Measurements from ENCODE around the gene TMEM87B. TPM values are rescaled to one million over a fixed set of nuclear protein-coding genes. Genes with fewer than 3 reads are reported as not detected.

TMEM87B gene
- total RNA-seq, 1 experiment from 2014 or later: 24.4 TPM

DNA sequence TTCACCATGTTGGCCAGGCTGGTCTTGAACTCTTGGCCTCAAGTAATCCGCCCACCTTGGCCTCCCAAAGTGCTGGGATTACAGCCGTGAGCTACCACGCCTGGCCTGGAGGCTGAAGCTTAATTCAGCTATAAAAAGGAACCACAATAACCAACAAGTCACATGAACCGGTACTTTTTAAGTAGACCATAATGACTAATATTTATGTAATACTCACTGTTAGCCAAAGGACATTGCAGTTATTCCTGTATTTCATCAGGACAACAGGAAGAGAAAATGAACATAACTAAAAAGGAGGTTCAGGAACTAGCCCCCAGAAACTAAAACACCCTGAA, 49.0 kb upstream of the TMEM87B start:
- ChIA-PET POLR2A (ENCODE audit: unreplicated experiment) (no interaction called here), CTCF (interaction anchor here (0.6 kb wide), 1 partner anchor 764 kb away, joined by 5 read pairs; no protein-coding TSS in a partner anchor)
- Histone ChIP-seq H2AFZ (no peak overlapping the region), H3K79me2 (ENCODE audit: low read depth) (no peaks in the 10 kb centered on the region), H3K4me3 (no peak overlapping the region), H3K27ac (peak overlapping the region; percentile 76), H3K27me3 (ENCODE audit: insufficient read depth, low read depth) (no peaks in the 10 kb centered on the region), H4K20me1 (ENCODE audit: insufficient read depth) (no peaks in the 10 kb centered on the region), H3K4me1 (replicated peaks; ENCODE audit: insufficient read depth) (peaks cover 33% of the 10 kb centered on the region), H3F3A (ENCODE audit: insufficient read depth, low read depth) (peaks cover 23% of the 10 kb centered on the region), H3K9me2 (ENCODE audit: insufficient read depth) (no peaks in the 10 kb centered on the region), H3K4me2 (peak overlapping the region; percentile 50), H3K36me3 (ENCODE audit: low read depth) (no peaks in the 10 kb centered on the region), H3K9me3 (ENCODE audit: insufficient read depth, low read depth) (no peaks in the 10 kb centered on the region)
- DNase-seq: peak in 1 of 2 experiments; percentile 78
- no TSS peak for BruUV-seq (replicated peaks)
- TF ChIP-seq, protein P1, sequence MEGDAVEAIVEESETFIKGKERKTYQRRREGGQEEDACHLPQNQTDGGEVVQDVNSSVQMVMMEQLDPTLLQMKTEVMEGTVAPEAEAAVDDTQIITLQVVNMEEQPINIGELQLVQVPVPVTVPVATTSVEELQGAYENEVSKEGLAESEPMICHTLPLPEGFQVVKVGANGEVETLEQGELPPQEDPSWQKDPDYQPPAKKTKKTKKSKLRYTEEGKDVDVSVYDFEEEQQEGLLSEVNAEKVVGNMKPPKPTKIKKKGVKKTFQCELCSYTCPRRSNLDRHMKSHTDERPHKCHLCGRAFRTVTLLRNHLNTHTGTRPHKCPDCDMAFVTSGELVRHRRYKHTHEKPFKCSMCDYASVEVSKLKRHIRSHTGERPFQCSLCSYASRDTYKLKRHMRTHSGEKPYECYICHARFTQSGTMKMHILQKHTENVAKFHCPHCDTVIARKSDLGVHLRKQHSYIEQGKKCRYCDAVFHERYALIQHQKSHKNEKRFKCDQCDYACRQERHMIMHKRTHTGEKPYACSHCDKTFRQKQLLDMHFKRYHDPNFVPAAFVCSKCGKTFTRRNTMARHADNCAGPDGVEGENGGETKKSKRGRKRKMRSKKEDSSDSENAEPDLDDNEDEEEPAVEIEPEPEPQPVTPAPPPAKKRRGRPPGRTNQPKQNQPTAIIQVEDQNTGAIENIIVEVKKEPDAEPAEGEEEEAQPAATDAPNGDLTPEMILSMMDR (conservative IDR thresholded peaks at IDR 0.05): no peak
- no peak for TF ChIP-seq EZH2 (IDR thresholded peaks at IDR 0.05; ENCODE audit: low read depth)
- intact Hi-C loops (cut with micrococcal nuclease; ENCODE audit: unreplicated experiment): no loop called here

DNA sequence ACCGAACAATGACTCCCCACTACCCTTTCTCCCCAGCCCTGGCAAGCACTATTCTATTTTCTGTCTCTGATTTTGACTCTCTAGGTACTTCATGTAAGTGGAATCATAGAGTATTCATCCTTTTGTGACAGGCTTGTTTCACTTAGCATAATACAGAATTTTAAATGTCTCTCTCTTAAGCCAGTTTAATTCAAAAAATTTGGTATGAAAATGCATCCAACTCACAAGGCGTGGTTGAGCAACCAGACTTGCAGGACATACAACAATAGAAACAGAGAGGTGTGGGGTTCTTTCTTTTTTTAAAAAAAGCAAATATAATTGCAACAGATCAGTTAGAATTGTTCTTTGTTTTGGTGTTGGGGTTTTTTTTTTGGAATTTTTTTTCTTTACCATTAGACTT, 47.6 kb upstream of the TMEM87B start:
- Histone ChIP-seq H3F3A (ENCODE audit: insufficient read depth, low read depth) (peaks cover 19% of the 10 kb centered on the region), H3K36me3 (ENCODE audit: low read depth) (no peaks in the 10 kb centered on the region), H3K9me2 (ENCODE audit: insufficient read depth) (no peaks in the 10 kb centered on the region), H3K4me3 (no peak overlapping the region), H3K4me2 (no peak overlapping the region), H3K79me2 (ENCODE audit: low read depth) (no peaks in the 10 kb centered on the region), H4K20me1 (ENCODE audit: insufficient read depth) (no peaks in the 10 kb centered on the region), H3K27me3 (ENCODE audit: insufficient read depth, low read depth) (no peaks in the 10 kb centered on the region), H3K27ac (no peak overlapping the region), H2AFZ (no peak overlapping the region), H3K4me1 (replicated peaks; ENCODE audit: insufficient read depth) (peaks cover 26% of the 10 kb centered on the region), H3K9me3 (ENCODE audit: insufficient read depth, low read depth) (no peaks in the 10 kb centered on the region)
- TF ChIP-seq EZH2 (IDR thresholded peaks at IDR 0.05; ENCODE audit: low read depth): no peak
- TF ChIP-seq, protein P1 (conservative IDR thresholded peaks at IDR 0.05): no peak
- POLR2A ChIA-PET (ENCODE audit: unreplicated experiment): no interaction called here
- CTCF ChIA-PET: no interaction called here
- intact Hi-C loops (cut with micrococcal nuclease; ENCODE audit: unreplicated experiment): no loop called here
- BruUV-seq (replicated peaks): no TSS peak
- DNase-seq: no peak

DNA sequence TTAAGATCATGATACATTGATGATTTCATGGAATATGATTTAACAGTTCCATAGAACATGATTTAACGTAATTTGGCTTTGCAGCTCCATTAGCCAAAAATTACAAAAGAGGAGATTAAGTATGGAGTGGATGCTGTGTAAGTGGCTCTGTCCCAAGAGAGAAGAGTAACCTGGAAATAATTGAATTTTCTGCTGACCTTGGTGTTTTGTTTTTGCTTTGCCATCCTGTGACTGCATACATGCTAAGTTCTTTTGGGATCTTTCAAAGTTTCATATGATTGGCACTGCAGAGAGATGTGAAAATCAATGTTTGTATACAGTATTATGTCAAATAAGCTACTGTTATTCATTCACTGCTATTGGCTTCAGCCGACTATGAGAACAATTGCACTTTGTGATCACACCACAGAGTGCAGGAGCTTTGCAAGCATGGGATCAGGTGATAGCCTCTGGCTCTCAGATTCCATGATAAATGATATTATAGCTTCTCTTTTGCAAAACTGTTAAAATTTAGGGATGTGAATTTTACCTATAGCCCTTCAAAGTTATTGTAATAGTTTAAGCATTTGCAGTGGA, 46.1 kb upstream of the TMEM87B start:
- no peak overlapping the region for H3K4me2 ChIP-seq
- no peak overlapping the region for H3K4me3 ChIP-seq
- H3K4me1 ChIP-seq (replicated peaks; ENCODE audit: insufficient read depth): peaks cover 26% of the 10 kb centered on the region
- no peak overlapping the region for H2AFZ ChIP-seq
- no peak overlapping the region for H3K27ac ChIP-seq
- CTCF ChIA-PET: no interaction called here
- DNase-seq: no peak
- H3K27me3 ChIP-seq (ENCODE audit: insufficient read depth, low read depth): no peaks in the 10 kb centered on the region
- TF ChIP-seq, protein P1 (conservative IDR thresholded peaks at IDR 0.05): no peak
- no peak for TF ChIP-seq EZH2 (IDR thresholded peaks at IDR 0.05; ENCODE audit: low read depth)
- POLR2A ChIA-PET (ENCODE audit: unreplicated experiment): no interaction called here
- H3K9me2 ChIP-seq (ENCODE audit: insufficient read depth): no peaks in the 10 kb centered on the region
- H3F3A ChIP-seq (ENCODE audit: insufficient read depth, low read depth): peaks cover 19% of the 10 kb centered on the region
- no peaks in the 10 kb centered on the region for H3K79me2 ChIP-seq (ENCODE audit: low read depth)
- BruUV-seq (replicated peaks): no TSS peak
- no peaks in the 10 kb centered on the region for H3K36me3 ChIP-seq (ENCODE audit: low read depth)
- H3K9me3 ChIP-seq (ENCODE audit: insufficient read depth, low read depth): no peaks in the 10 kb centered on the region
- intact Hi-C loops (cut with micrococcal nuclease; ENCODE audit: unreplicated experiment): no loop called here
- H4K20me1 ChIP-seq (ENCODE audit: insufficient read depth): no peaks in the 10 kb centered on the region

Measured in PC-9 (cell line).